22Rv1 (cell line): ENCODE measurements around the gene ACBD3.
"Not testable (repeated sequence)": the region's sequence is repeated elsewhere in the genome, so short reads cannot be mapped to it uniquely, and the experiment has no call there.

Source experiments
- H3K27ac ChIP-seq: fragments of 450-650 bp; 2 replicates; pipeline ENCODE4 v1.5.1; 2017
- ZFX ChIP-seq: fragments of 450-650 bp; IDR thresholded peaks from 2 replicates; pipeline ENCODE4 v1.6.1; 2017; ENCODE audit warnings: antibody characterized with exemption, borderline replicate concordance
- TF ChIP-seq, protein P1 (sequence below): fragments of 450-650 bp; IDR thresholded peaks from 2 replicates; pipeline ENCODE4 v1.5.1; 2017; ENCODE audit warnings: mild to moderate bottlenecking

The ACBD3 gene

DNA sequence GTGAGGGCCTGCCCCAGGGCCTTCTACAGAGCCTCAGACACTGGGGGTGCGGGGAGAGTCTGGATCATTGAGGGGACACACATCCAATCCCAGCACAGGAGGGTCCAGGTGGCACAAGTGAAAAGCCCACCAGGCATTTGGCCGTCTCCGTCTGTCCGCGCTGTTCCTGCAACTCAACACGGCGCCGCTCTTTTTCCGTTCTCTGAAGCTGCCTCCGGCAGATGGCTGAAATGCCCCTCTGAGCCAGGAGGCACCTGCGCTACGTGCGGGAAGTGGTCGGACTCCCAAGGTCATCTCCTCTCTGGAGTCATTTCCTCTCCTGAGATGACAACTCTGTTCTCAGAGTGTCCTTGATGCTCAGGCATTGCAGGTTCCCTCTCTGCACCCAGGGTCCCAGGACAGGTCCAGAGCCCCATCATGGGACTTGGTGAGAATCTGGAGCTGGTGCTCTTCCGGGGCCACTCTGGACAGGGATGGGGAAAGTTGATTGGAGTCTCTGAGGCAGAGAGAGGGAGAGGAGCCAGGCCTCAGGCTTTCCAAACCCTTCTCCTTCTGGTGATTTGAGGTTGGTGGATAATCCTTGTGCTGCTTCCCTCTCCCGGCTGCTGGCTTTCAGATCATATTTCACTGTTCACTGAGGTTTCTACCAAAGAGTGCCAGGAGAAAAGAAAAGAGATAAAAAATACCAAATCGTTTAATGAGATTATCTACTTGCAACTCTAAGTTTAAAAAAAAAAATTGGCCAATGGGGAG is 22.9 kb upstream of the ACBD3 start:
- TF ChIP-seq, protein P1, sequence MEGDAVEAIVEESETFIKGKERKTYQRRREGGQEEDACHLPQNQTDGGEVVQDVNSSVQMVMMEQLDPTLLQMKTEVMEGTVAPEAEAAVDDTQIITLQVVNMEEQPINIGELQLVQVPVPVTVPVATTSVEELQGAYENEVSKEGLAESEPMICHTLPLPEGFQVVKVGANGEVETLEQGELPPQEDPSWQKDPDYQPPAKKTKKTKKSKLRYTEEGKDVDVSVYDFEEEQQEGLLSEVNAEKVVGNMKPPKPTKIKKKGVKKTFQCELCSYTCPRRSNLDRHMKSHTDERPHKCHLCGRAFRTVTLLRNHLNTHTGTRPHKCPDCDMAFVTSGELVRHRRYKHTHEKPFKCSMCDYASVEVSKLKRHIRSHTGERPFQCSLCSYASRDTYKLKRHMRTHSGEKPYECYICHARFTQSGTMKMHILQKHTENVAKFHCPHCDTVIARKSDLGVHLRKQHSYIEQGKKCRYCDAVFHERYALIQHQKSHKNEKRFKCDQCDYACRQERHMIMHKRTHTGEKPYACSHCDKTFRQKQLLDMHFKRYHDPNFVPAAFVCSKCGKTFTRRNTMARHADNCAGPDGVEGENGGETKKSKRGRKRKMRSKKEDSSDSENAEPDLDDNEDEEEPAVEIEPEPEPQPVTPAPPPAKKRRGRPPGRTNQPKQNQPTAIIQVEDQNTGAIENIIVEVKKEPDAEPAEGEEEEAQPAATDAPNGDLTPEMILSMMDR, result no peak
- TF ChIP-seq ZFX, result no peak

DNA sequence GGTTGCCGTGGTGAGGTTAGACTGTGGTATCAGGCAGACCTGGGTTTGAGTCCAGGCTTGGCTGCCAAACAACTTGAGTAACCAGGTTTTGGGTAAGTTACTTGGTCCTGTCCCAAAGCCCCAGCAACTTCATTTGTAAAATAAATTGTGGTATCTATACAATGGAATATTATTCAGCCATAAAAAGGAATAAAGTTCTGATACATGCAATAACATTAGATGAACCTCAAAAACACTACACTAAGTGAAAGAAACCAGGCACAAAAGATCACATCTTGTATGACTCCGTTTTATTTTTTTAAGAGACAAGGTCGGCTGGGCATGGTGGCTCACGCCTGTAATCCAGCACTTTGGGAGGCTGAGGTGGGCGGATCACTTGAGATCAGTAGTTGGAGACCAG is 20.5 kb upstream of the ACBD3 start:
- no peak for TF ChIP-seq ZFX
- TF ChIP-seq, protein P1, result no peak
- H3K27ac ChIP-seq, result no peak overlapping the region

More for the DNA sequence above, 22.9 kb upstream of the ACBD3 start:
- no peak overlapping the region for H3K27ac ChIP-seq

DNA sequence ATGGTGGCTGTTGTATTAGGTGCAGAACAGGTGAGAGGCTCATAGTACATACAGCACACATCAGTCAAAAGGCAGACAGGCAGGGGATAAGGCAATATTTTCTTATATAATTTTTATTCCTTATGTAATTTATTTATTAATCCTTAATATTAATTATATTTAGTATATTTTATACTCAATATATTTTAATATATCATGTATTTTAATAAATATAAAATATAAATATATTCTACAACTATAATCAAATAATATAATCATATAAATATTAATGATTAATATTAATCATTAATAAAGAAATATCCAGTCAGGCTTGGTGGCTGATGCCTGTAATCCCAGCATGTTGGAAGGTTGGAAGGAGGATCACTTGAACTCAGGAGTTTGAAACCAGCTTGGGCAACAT is 17.7 kb upstream of the ACBD3 start:
- no peak overlapping the region for H3K27ac ChIP-seq
- TF ChIP-seq, protein P1, result no peak
- TF ChIP-seq ZFX, result no peak

DNA sequence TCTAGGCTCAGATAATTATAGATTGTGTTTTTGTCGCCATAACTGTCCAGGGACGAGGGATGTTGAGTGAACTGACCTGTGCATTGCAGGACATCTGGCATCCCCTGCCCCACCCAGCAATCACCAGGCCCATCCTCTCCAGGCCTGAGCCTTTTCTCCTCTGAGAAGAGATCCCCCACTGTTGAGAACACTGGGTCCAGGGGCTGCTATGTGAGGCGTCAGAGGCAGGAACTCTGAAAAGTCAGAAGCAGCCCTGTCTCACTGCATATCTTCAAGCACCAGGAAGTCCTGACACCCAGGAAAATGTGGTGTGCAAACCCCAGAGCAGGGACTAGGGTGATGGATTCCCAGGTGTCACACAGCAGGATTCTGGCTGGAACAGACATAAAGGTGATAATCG is 17.1 kb upstream of the ACBD3 start:
- TF ChIP-seq ZFX, result no peak
- TF ChIP-seq, protein P1, result no peak
- H3K27ac ChIP-seq, result no peak overlapping the region

DNA sequence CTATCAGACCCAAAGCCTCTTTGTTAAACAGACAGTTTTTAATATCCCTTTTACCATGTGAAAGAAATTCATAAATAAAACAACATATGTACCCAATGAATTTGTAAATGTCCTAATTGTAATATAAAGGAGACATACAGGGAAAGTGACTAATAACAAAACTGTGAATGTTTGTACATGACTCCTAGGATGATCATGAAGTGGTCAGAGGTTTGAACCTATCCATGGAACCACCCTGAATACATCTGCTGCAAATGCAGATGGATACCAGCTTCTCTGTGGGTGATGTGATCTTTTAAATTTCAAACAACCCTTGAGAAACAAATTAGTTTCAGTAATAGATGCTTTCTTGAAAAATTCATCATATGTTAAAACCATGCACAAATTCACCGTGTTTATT is 16.7 kb upstream of the ACBD3 start:
- H3K27ac ChIP-seq, result no peak overlapping the region

DNA sequence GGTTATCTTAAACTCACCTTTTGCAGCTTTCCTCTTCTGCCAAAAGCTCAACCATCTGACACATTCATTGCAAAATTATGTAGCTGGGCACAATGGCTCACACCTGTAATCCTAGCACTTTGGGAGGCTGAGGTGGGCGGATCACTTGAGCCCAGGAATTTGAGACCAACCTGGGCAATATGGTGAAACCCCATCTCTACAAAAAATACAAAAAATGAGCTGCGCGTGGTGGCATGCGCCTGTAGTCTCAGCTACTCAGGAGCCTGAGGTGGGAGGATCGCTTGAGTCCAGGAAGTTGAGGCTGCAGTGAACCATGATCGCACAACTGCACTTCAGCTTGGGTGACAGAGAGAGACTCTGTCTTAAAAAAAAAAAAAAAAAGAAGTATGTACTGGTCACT is 16.1 kb upstream of the ACBD3 start:
- not testable (repeated sequence) for H3K27ac ChIP-seq

More for the DNA sequence above, 16.7 kb upstream of the ACBD3 start:
- TF ChIP-seq, protein P1, result no peak
- TF ChIP-seq ZFX, result no peak

DNA sequence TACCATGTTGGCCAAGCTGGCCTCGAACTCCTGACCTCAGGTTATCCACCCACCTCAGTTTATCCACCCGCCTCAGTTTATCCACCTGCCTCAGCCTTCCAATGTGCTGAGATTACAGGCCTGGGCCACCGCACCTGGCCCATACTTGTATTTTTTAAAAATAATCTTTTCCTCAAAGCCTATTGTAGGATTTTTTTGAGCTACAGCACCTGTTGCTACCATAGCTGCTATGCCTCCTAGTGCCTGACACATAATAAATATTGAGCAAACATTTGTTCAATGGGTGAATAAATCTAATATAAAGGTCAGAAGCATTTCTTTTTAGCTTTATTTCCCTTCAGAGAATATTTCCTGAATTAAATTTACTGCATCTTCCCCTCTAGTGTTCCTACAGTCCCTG is 15.7 kb upstream of the ACBD3 start:
- no peak overlapping the region for H3K27ac ChIP-seq
- TF ChIP-seq, protein P1, result no peak
- no peak for TF ChIP-seq ZFX
